B cell (primary cell): Measurements from ENCODE around the gene AK1. TPM values are rescaled to one million over a fixed set of nuclear protein-coding genes. Genes with fewer than 3 reads are reported as not detected.

Experiments
- ATAC-seq: fragments of 200-7000 bp; cut with Tn5 transposase; one replicate; pipeline ENCODE4 v1.10.0; 2021; ENCODE audit warnings: low read depth, mild to moderate bottlenecking, moderate number of reproducible peaks, moderate library complexity
- CTCF ChIA-PET: fragments of 350-600 bp; sonication (Branson Sonifier 250); formaldehyde crosslinking; loops from one replicate; lab custom pipeline; 2021; ENCODE audit warnings: antibody characterized with exemption, inconsistent platforms; lab: Charles Lee
- POLR2A ChIA-PET: fragments of 350-600 bp; sonication (Branson Sonifier 250); formaldehyde crosslinking; loops from one replicate; lab custom pipeline; 2021; ENCODE audit warnings: antibody characterized with exemption; lab: Charles Lee
- DNase-seq: peaks from one replicate; pipeline ENCODE4 v3.0.0; 2013
- H2AFZ ChIP-seq: 2 replicates; pipeline ENCODE4 v1.6.1; 2012; ENCODE audit warnings: mild to moderate bottlenecking, low read depth, low read length; ENCODE audit not compliant: insufficient read depth, poor library complexity, severe bottlenecking
- H3K27ac ChIP-seq, 2 donors: 1 replicate in 1 of 2; 2 replicates in 1 of 2; pipeline ENCODE4 v1.5.1; 2012 to 2013; ENCODE audit warnings: low read length in 2 of 2, mild to moderate bottlenecking in 2 of 2, moderate library complexity in 1 of 2
- H3K27me3 ChIP-seq, 4 experiments: fragments of 200-600 bp in 1 of 4; sonication (generic) in 1 of 4; replicated peaks in 1 of 4; 1 replicate in 2 of 4; 2 replicates in 2 of 4; pipeline versions ENCODE4 v1.6.1 to v1.7.0; 2013 to 2016; ENCODE audit warnings: low read length in 3 of 4, mild to moderate bottlenecking in 2 of 4, mixed read lengths in 1 of 4, moderate library complexity in 1 of 4; ENCODE audit not compliant: insufficient read depth in 4 of 4, control insufficient read depth in 3 of 4; ENCODE audit errors: control extremely low read depth in 1 of 4
- H3K36me3 ChIP-seq, 2 experiments: replicated peaks in 1 of 2; 1 replicate in 1 of 2; 2 replicates in 1 of 2; pipeline versions ENCODE4 v1.6.1 to v1.7.1; 2013; ENCODE audit warnings: low read length in 1 of 2; ENCODE audit not compliant: insufficient read depth in 2 of 2, control insufficient read depth in 1 of 2; ENCODE audit errors: control extremely low read depth in 1 of 2, extremely low read depth in 1 of 2
- H3K4me1 ChIP-seq, 2 donors: fragments of 200-600 bp in 1 of 2; sonication (generic) in 1 of 2; 1 replicate in 1 of 2; 2 replicates in 1 of 2; pipeline versions ENCODE4 v1.5.1 to v1.6.1; 2013 to 2017; ENCODE audit warnings: low read length in 2 of 2; ENCODE audit not compliant: control insufficient read depth in 2 of 2, insufficient read depth in 2 of 2
- H3K4me2 ChIP-seq: replicated peaks from 2 replicates; pipeline ENCODE3; 2012; ENCODE audit warnings: mild to moderate bottlenecking, low read depth, low read length; ENCODE audit not compliant: poor library complexity, severe bottlenecking
- H3K4me3 ChIP-seq, 5 experiments: fragments of 200-600 bp in 1 of 5; sonication (generic) in 1 of 5; 1 replicate in 3 of 5; 2 replicates in 2 of 5; pipeline versions ENCODE4 v1.5.1 to v1.7.0; 2011 to 2016; ENCODE audit warnings: low read length in 4 of 5, mild to moderate bottlenecking in 4 of 5, low read depth in 2 of 5, control low read depth in 1 of 5, moderate library complexity in 1 of 5; ENCODE audit not compliant: insufficient read depth in 1 of 5; ENCODE audit errors: control extremely low read depth in 1 of 5, extremely low read depth in 1 of 5
- H3K79me2 ChIP-seq: fragments of 200-600 bp; sonication (generic); one replicate; pipeline ENCODE4 v1.6.0; 2016; ENCODE audit warnings: low read length; ENCODE audit not compliant: control insufficient read depth, insufficient read depth
- H3K9ac ChIP-seq: fragments of 200-600 bp; sonication (generic); 2 replicates; pipeline ENCODE4 v1.6.1; 2017; ENCODE audit warnings: mild to moderate bottlenecking, low read length, moderate library complexity
- H3K9me3 ChIP-seq, 3 donors: one replicate each; pipeline versions ENCODE4 v1.6.1 to v1.7.1; 2013; ENCODE audit warnings: low read length in 2 of 3; ENCODE audit not compliant: control insufficient read depth in 2 of 3, insufficient read depth in 1 of 3; ENCODE audit errors: control extremely low read depth in 1 of 3
- H4K20me1 ChIP-seq: 2 replicates; pipeline ENCODE4 v1.6.0; 2012; ENCODE audit warnings: mild to moderate bottlenecking, low read length; ENCODE audit not compliant: insufficient read depth, control insufficient read depth, poor library complexity, severe bottlenecking
- H3K27ac Mint-ChIP-seq: one replicate; pipeline ENCODE4 v1.8.0; 2021; ENCODE audit warnings: mixed read lengths
- H3K27me3 Mint-ChIP-seq: one replicate; pipeline ENCODE4 v1.8.0; 2021; ENCODE audit warnings: mixed read lengths
- H3K4me1 Mint-ChIP-seq: one replicate; pipeline ENCODE4 v1.8.0; 2021; ENCODE audit warnings: mixed read lengths
- H3K4me3 Mint-ChIP-seq: one replicate; pipeline ENCODE4 v1.8.0; 2021; ENCODE audit warnings: mixed read lengths
- H3K9me3 Mint-ChIP-seq: one replicate; pipeline ENCODE4 v1.8.0; 2022; ENCODE audit warnings: mixed read lengths; ENCODE audit not compliant: insufficient read depth
- EZH2 ChIP-seq: IDR thresholded peaks from 2 replicates; pipeline ENCODE4 v1.6.1; 2012; ENCODE audit warnings: borderline replicate concordance, low read depth, mild to moderate bottlenecking, moderate library complexity, low read length; ENCODE audit not compliant: insufficient read depth, poor library complexity, severe bottlenecking
- WGBS: methylation state at CpG from one replicate; pipeline ENCODE4 v1.1.5; 2013; ENCODE audit warnings: missing lambda C conversion rate; ENCODE audit not compliant: insufficient coverage; 5-methylcytosine and 5-hydroxymethylcytosine counted together
- intact Hi-C: fragments of 100-400 bp; cut with micrococcal nuclease; formaldehyde crosslinking; loops from one replicate; pipeline ENCODE4 v1.10.0; 2022
- polyA plus RNA-seq: library from polyadenylated mRNA; depleted of rRNA; stranded (reverse); fragments of >200 nt; gene quantifications from 2 replicates; pipeline ENCODE4 v1.2.3, GENCODE V29; 2012
- total RNA-seq, 2 donors: library from RNA; stranded (reverse); fragments of 120-200 nt in 1 of 2; gene quantifications; 1 replicate in 1 of 2; 2 replicates in 1 of 2; pipeline versions ENCODE4 v1.2.3 to v1.2.4, GENCODE V29; 2013 to 2022
- TF ChIP-seq, protein P1 (sequence below): fragments of 200-600 bp; IDR thresholded peaks from one replicate; pipeline ENCODE4 v1.8.0; 2022; ENCODE audit warnings: antibody characterized with exemption, mild to moderate bottlenecking

The AK1 gene
- total and polyA plus RNA-seq, 2 donors (not counting 1 experiment from before 2014, with no cell fraction given), result 28.0 to 31.8 TPM

DNA sequence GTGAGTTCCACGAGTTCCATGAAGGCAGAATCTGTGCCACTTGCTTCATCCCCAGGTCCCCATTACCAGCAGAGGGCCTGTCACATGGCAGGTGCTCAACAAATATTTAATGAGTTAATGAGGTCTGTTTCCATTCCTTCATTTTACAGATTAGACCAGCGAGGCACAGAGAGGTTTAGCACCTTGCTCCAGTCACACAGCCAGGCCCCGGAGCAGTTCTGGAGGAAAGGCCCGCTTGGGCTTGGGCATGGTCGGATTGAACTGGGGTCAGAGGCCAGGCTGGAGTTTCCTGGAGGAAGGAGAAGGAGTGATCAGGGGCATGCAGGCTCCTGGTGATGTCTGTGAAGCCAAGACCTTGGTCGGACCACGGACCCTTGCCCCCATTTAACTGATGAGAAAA lies 43.3 kb upstream of the AK1 start:
- Mint-ChIP-seq H3K4me1 (peaks cover 38% of the 10 kb centered on the region), H3K4me3 (no peak overlapping the region), H3K27ac (peak overlapping the region; percentile 15), H3K27me3 (peaks cover 11% of the 10 kb centered on the region), H3K9me3 (no peaks in the 10 kb centered on the region)
- H3K4me1 ChIP-seq, result peaks cover 34 to 47% of the 10 kb centered on the region in 2 donors
- CTCF ChIA-PET, result interaction anchor here (0.5 to 17.3 kb wide), 34 partner anchors 8 to 979 kb away, joined by 3 to 237 read pairs (median 6); partner anchors contain the start of genes CDK9, FPGS, NAIF1 and PIP5KL1
- H4K20me1 ChIP-seq, result no peaks in the 10 kb centered on the region
- no peak for TF ChIP-seq EZH2
- TF ChIP-seq, protein P1, sequence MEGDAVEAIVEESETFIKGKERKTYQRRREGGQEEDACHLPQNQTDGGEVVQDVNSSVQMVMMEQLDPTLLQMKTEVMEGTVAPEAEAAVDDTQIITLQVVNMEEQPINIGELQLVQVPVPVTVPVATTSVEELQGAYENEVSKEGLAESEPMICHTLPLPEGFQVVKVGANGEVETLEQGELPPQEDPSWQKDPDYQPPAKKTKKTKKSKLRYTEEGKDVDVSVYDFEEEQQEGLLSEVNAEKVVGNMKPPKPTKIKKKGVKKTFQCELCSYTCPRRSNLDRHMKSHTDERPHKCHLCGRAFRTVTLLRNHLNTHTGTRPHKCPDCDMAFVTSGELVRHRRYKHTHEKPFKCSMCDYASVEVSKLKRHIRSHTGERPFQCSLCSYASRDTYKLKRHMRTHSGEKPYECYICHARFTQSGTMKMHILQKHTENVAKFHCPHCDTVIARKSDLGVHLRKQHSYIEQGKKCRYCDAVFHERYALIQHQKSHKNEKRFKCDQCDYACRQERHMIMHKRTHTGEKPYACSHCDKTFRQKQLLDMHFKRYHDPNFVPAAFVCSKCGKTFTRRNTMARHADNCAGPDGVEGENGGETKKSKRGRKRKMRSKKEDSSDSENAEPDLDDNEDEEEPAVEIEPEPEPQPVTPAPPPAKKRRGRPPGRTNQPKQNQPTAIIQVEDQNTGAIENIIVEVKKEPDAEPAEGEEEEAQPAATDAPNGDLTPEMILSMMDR, result no peak
- intact Hi-C loops, result loop anchor here (1.0 to 5.0 kb wide), 7 partner anchors 38 to 708 kb away; partner anchors contain the start of gene TOR2A
- 93% methylated on average over 6 of the region's 7 CpGs for WGBS
- H3K79me2 ChIP-seq, result peaks cover 47% of the 10 kb centered on the region
- H3K36me3 ChIP-seq, result no peaks in the 10 kb centered on the region
- POLR2A ChIA-PET, result interaction anchor here (0.8 to 1.5 kb wide), 8 partner anchors 14 to 134 kb away, joined by 3 to 11 read pairs (median 4); partner anchors contain the start of gene DPM2
- no peak for ATAC-seq
- H3K27me3 ChIP-seq, result peaks cover 0 to 13% (median under 1%) of the 10 kb centered on the region in 4 experiments
- H3K9ac ChIP-seq, result no peak overlapping the region
- no peak overlapping the region for H3K4me2 ChIP-seq
- H2AFZ ChIP-seq, result no peak overlapping the region
- DNase-seq, result no peak
- H3K9me3 ChIP-seq, result no peaks in the 10 kb centered on the region
- no peak overlapping the region for H3K27ac ChIP-seq
- no peak overlapping the region for H3K4me3 ChIP-seq

DNA sequence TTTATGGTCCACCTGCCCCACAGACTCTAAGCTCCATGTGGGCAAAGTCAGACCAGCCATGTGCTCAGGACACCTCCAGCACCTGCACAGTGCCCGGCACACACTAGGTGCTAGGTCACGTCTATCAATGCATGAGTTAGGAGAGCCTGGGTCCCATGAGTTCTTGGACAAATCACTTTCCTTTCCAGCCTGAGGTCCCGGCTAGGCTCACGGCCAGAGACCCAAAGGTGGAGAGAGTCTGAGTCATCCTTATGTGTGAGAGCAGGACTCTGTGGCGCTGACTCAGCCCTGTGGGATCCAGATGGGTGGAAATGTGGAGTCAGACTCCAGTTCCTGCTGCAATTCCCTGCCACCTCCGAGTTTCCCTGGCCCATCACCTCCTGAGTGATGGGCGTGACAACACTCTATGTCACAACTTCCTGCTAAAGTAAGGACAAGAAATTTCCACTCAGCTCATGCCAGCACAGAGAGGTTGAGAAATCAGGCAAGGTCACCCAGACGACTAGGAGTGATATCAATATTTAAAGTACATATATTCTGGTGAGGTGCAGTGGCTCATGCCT lies 41.9 kb upstream of the AK1 start:
- Histone ChIP-seq H3K36me3 (peaks cover 0 to 7% of the 10 kb centered on the region in 2 experiments), H3K27me3 (peaks cover 0 to 3% (median 0%) of the 10 kb centered on the region in 4 experiments), H3K9ac (no peak overlapping the region), H4K20me1 (no peaks in the 10 kb centered on the region), H3K79me2 (peaks cover 62% of the 10 kb centered on the region), H3K9me3 (no peaks in the 10 kb centered on the region), H3K4me3 (no peak overlapping the region), H3K4me1 (peaks cover 46 to 61% of the 10 kb centered on the region in 2 donors), H3K4me2 (no peak overlapping the region), H2AFZ (no peak overlapping the region), H3K27ac (peak overlapping the region in 1 of 2 donors; percentile 86)
- H3K4me1 Mint-ChIP-seq, result peaks cover 53% of the 10 kb centered on the region
- ATAC-seq (no peak), DNase-seq (no peak)
- POLR2A ChIA-PET, result no interaction called here
- WGBS, result 93% methylated on average over 7 of the region's 8 CpGs
- CTCF ChIA-PET, result interaction anchor here (0.9 to 17.3 kb wide), 13 partner anchors 11 to 705 kb away, joined by 3 to 237 read pairs (median 5); partner anchors contain the start of genes PIP5KL1 and TOR2A
- TF ChIP-seq, protein P1, result no peak
- TF ChIP-seq EZH2, result no peak
- intact Hi-C loops, result loop anchor here (5.0 kb wide), 1 partner anchor 307 kb away; the partner anchor contains the start of gene STXBP1
- H3K9me3 Mint-ChIP-seq, result no peaks in the 10 kb centered on the region
- peak overlapping the region; percentile 95 for H3K27ac Mint-ChIP-seq
- H3K4me3 Mint-ChIP-seq, result peak overlapping the region; percentile 94
- H3K27me3 Mint-ChIP-seq, result peaks cover 3% of the 10 kb centered on the region
